ENCODE results near the gene STRA6. TPM values are rescaled to one million over a fixed set of nuclear protein-coding genes. Genes with fewer than 3 reads are reported as not detected.

STRA6 gene
- total RNA-seq, 1 experiment from 2014 or later, result not detected

DNA sequence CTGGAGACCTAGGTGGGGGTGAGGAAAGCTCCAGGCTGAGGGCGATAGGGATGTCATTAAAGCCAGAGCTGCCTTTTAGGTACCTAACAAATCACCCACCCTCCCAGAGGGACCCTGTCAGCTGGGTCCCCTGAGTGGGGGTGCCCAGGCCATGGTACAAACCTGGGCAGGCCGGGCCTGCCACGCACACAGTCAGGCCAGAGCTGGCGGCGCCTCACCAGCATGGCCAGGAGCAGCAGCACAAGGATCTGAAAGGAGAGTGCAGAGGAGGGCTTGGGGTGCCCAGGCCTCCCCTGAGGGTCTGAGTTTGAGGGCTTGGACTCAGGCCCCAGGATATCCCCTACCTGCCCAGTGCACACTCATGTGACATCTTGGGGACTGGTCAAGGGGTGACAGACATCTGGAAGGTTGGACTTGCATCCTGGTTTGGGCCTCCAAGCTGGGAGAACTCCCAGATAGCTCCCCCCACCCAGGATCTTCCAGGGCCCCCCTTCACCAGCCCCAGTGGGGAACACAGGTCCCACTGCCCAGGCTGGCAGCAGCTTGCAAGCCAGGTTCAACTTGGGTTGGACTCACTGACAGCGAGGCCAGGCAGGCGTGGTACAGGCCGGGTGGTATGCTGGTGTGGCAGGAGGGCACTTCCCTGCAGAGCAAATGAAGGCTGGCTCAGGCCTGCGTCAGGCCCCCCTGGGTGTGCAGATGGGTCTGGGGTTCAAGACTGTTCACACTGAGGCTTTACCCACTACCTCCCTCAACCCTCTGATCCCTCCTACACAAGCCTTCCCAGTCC is 5.2 kb downstream of the STRA6 start:
- H3K4me1 Mint-ChIP-seq (ENCODE audit: insufficient read depth, unreplicated experiment), result peaks cover 37% of the 10 kb centered on the region

DNA sequence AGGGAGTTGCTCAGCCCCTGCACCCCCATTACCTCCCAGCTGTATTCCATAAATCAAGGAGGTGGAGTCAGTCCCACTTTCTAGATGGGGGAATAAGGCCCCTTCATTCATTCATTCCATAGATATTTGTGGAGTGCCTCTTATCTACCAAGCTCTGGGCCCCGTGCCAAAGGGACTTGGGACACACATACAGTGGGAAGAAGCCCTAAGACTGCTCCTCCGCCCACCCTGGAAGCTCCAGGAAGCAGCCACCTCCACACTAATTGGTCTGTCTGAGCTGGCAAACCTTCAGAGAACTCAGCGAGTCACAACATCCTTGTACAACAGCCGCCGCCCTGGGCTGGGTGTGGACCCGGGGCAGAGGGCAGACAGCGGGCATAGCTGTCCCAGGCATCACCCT is 6.4 kb downstream of the STRA6 start:
- intact Hi-C loops (cut with micrococcal nuclease), result no loop called here
- no peaks in the 10 kb centered on the region for H3K9me3 Mint-ChIP-seq (ENCODE audit: unreplicated experiment)
- no TSS peak for BruUV-seq (replicated peaks)
- peak; percentile 83 for DNase-seq (ENCODE audit: unreplicated experiment)
- CTCF ChIA-PET, result no interaction called here
- H3K36me3 Mint-ChIP-seq (ENCODE audit: insufficient read depth, unreplicated experiment), result no peaks in the 10 kb centered on the region
- peaks cover 26% of the 10 kb centered on the region for H3K4me1 Mint-ChIP-seq (ENCODE audit: insufficient read depth, unreplicated experiment)
- no peaks in the 10 kb centered on the region for H3K27me3 Mint-ChIP-seq (ENCODE audit: insufficient read depth, unreplicated experiment)
- no peak overlapping the region for H3K4me3 Mint-ChIP-seq (ENCODE audit: unreplicated experiment)
- H3K27ac Mint-ChIP-seq (ENCODE audit: low read depth, unreplicated experiment), result no peak overlapping the region
- POLR2A ChIA-PET, result no interaction called here
- TF ChIP-seq, protein P1, sequence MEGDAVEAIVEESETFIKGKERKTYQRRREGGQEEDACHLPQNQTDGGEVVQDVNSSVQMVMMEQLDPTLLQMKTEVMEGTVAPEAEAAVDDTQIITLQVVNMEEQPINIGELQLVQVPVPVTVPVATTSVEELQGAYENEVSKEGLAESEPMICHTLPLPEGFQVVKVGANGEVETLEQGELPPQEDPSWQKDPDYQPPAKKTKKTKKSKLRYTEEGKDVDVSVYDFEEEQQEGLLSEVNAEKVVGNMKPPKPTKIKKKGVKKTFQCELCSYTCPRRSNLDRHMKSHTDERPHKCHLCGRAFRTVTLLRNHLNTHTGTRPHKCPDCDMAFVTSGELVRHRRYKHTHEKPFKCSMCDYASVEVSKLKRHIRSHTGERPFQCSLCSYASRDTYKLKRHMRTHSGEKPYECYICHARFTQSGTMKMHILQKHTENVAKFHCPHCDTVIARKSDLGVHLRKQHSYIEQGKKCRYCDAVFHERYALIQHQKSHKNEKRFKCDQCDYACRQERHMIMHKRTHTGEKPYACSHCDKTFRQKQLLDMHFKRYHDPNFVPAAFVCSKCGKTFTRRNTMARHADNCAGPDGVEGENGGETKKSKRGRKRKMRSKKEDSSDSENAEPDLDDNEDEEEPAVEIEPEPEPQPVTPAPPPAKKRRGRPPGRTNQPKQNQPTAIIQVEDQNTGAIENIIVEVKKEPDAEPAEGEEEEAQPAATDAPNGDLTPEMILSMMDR (IDR thresholded peaks at IDR 0.05; ENCODE audit: unreplicated experiment), result no peak

More for the DNA sequence above, 5.2 kb downstream of the STRA6 start:
- TF ChIP-seq, protein P1 (IDR thresholded peaks at IDR 0.05; ENCODE audit: unreplicated experiment), result no peak
- Mint-ChIP-seq H3K9me3 (ENCODE audit: unreplicated experiment) (no peaks in the 10 kb centered on the region), H3K27me3 (ENCODE audit: insufficient read depth, unreplicated experiment) (no peaks in the 10 kb centered on the region), H3K4me3 (ENCODE audit: unreplicated experiment) (no peak overlapping the region), H3K27ac (ENCODE audit: low read depth, unreplicated experiment) (no peak overlapping the region), H3K36me3 (ENCODE audit: insufficient read depth, unreplicated experiment) (no peaks in the 10 kb centered on the region)
- no TSS peak for BruUV-seq (replicated peaks)
- ChIA-PET POLR2A (interaction anchor here (0.7 kb wide), 1 partner anchor 572 kb away, joined by 3 read pairs; no protein-coding TSS in a partner anchor), CTCF (interaction anchor here (0.6 kb wide), 1 partner anchor 437 kb away, joined by 3 read pairs; no protein-coding TSS in a partner anchor)
- intact Hi-C loops (cut with micrococcal nuclease), result no loop called here
- DNase-seq (ENCODE audit: unreplicated experiment), result no peak

DNA sequence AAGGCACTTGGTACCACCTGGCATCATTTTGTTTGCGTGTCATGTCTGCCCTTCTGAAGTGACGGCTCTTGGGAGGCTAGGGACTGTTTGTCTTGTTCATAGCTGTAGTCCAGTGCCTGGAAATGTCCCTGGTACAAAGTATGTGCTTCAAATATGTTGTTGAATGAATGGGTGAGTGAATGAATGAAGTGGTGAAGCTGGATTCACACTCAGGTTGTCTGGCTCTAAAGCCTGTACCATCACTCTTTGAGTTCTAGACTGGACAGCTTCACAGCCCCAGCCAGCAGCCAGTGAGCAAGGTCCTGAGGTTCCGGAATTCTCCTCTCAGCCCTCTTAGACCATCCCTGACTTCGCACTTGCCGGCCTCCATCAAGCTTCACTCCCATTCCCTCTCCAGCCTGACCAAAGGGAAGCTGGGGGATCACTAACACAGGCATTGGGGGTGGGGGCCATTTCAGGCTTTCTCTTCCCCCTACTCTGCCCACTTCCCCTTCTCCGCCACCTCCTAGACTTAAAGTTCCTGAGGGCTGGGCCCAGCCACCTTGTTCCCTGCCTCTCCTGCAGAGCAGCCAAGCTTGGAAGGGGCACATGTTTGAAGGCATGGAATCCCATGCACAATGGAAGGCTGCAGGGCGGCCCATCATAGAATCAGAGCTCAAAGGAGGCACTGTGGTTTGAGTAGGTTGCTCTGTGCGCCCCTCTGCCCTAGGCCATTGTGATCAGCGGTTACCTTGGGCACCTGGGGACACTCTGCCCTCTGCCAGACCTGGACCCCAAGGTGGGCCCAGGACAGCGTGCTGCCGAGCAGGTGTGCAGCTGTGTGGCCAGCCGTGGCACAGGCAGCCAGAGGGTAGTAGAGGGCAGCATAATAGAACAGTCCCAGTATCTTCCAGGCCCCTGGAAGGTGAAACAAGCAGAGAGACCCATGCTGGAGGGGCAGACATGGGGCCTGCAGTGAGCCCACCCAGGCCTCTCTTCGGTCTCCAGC is 7.7 kb downstream of the STRA6 start:
- no peak overlapping the region for H3K4me3 Mint-ChIP-seq (ENCODE audit: unreplicated experiment)
- no TSS peak for BruUV-seq (replicated peaks)
- CTCF ChIA-PET, result interaction anchor here (0.6 to 1.7 kb wide), 4 partner anchors 9 to 287 kb away, joined by 3 to 6 read pairs (median 4); partner anchors contain the start of gene STRA6
- peaks cover 13% of the 10 kb centered on the region for H3K4me1 Mint-ChIP-seq (ENCODE audit: insufficient read depth, unreplicated experiment)
- DNase-seq (ENCODE audit: unreplicated experiment), result no peak
- no peaks in the 10 kb centered on the region for H3K27me3 Mint-ChIP-seq (ENCODE audit: insufficient read depth, unreplicated experiment)
- intact Hi-C loops (cut with micrococcal nuclease), result no loop called here
- H3K36me3 Mint-ChIP-seq (ENCODE audit: insufficient read depth, unreplicated experiment), result no peaks in the 10 kb centered on the region
- POLR2A ChIA-PET, result interaction anchor here (0.5 kb wide), 1 partner anchor 260 kb away, joined by 3 read pairs; no protein-coding TSS in a partner anchor
- H3K9me3 Mint-ChIP-seq (ENCODE audit: unreplicated experiment), result no peaks in the 10 kb centered on the region
- H3K27ac Mint-ChIP-seq (ENCODE audit: low read depth, unreplicated experiment), result no peak overlapping the region
- TF ChIP-seq, protein P1 (IDR thresholded peaks at IDR 0.05; ENCODE audit: unreplicated experiment), result no peak

DNA sequence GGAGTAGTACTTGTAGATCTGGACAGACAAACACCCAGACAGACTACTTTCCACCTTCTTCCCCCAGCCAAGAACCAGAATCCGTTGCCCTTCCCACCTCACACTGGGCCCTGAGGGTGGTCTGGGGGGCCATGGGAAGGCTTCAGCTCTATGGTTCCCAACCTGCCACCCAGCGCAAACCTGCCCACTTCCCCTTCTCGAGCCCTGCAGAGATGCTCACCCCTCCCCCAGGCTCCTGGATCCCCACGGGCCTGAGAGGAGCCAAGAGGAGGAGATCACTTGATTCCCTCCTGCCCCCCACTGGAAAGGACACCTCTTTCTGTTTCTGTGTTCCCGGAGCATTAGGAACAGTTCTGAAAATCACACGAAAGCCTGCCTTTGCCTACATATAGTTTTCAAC is 8.7 kb downstream of the STRA6 start:
- TF ChIP-seq, protein P1 (IDR thresholded peaks at IDR 0.05; ENCODE audit: unreplicated experiment), result no peak
- peaks cover 8% of the 10 kb centered on the region for H3K4me1 Mint-ChIP-seq (ENCODE audit: insufficient read depth, unreplicated experiment)
- H3K27me3 Mint-ChIP-seq (ENCODE audit: insufficient read depth, unreplicated experiment), result no peaks in the 10 kb centered on the region
- H3K4me3 Mint-ChIP-seq (ENCODE audit: unreplicated experiment), result no peak overlapping the region
- no peak for DNase-seq (ENCODE audit: unreplicated experiment)
- ChIA-PET CTCF (interaction anchor here (0.7 to 1.7 kb wide), 3 partner anchors 10 to 1217 kb away, joined by 3 to 6 read pairs (median 5); partner anchors contain the start of gene STRA6), POLR2A (no interaction called here)
- H3K27ac Mint-ChIP-seq (ENCODE audit: low read depth, unreplicated experiment), result no peak overlapping the region
- no peaks in the 10 kb centered on the region for H3K36me3 Mint-ChIP-seq (ENCODE audit: insufficient read depth, unreplicated experiment)
- BruUV-seq (replicated peaks), result no TSS peak
- intact Hi-C loops (cut with micrococcal nuclease), result loop anchor here (2.0 kb wide), 1 partner anchor 15 kb away; no protein-coding TSS in a partner anchor
- H3K9me3 Mint-ChIP-seq (ENCODE audit: unreplicated experiment), result no peaks in the 10 kb centered on the region
